ENCODE results near the gene PCDHB4.

GRCh38 chr5:141149812-141150211 lies 28.2 kb downstream of the PCDHB4 start, which contains the start of gene PCDHB6:
- TF ChIP-seq CTCF (IDR thresholded peaks at IDR 0.05; ENCODE audit: low read length) (peak; percentile 47), EZH2 (optimal IDR thresholded peaks at IDR 0.05; ENCODE audit: low read depth, low read length) (no peak)
